HepG2 (cell line): ENCODE data around the gene PARP16. TPM values are rescaled to one million over a fixed set of nuclear protein-coding genes. Genes with fewer than 3 reads are reported as not detected.
A peak's percentile ranks its signal among the peaks of the same experiment; 100 is the strongest.

Experiments used
- CREB1 ChIP-seq, 2 experiments: fragments of 450-650 bp in 1 of 2; IDR thresholded peaks; 2 replicates each; pipeline ENCODE4 v1.6.1; 2016 to 2017; ENCODE audit warnings: control low read depth in 1 of 2, mild to moderate bottlenecking in 1 of 2, missing compliant biosample characterization in 1 of 2, missing genetic modification characterization in 1 of 2
- FOSL1 ChIP-seq: sonication (generic); formaldehyde crosslinking; IDR thresholded peaks from 2 replicates; pipeline ENCODE4 v1.9.0; 2021; ENCODE audit warnings: missing genetic modification reagents, borderline replicate concordance
- MED13 ChIP-seq: sonication (generic); formaldehyde crosslinking; IDR thresholded peaks from 2 replicates; pipeline ENCODE4 v1.5.0; 2020; ENCODE audit warnings: missing genetic modification reagents
- PHF8 ChIP-seq: sonication (generic); formaldehyde crosslinking; IDR thresholded peaks from 2 replicates; pipeline ENCODE4 v1.5.0; 2020; ENCODE audit warnings: missing genetic modification reagents
- RBFOX2 ChIP-seq: fragments of 200-400 bp; formaldehyde crosslinking; IDR thresholded peaks from 2 replicates; pipeline ENCODE4 v1.6.1; 2017; ENCODE audit warnings: low read depth, mild to moderate bottlenecking, low read length
- SP4 ChIP-seq: sonication (generic); formaldehyde crosslinking; IDR thresholded peaks from 2 replicates; pipeline ENCODE4 v1.8.1; 2023; ENCODE audit warnings: mild to moderate bottlenecking, missing genetic modification reagents
- SSRP1 ChIP-seq: IDR thresholded peaks from 2 replicates; pipeline ENCODE4 v1.6.1; 2016; ENCODE audit warnings: control low read depth
- TP53 ChIP-seq: sonication (generic); formaldehyde crosslinking; conservative IDR thresholded peaks from 2 replicates; pipeline ENCODE4 v1.4.0; 2020; ENCODE audit warnings: missing genetic modification reagents
- ZBTB26 ChIP-seq: IDR thresholded peaks from 2 replicates; pipeline ENCODE4 v1.6.1; 2016; ENCODE audit warnings: missing compliant biosample characterization, missing genetic modification reagents, borderline replicate concordance
- ZGPAT ChIP-seq: IDR thresholded peaks from 2 replicates; pipeline ENCODE4 v1.6.1; 2016; ENCODE audit warnings: mild to moderate bottlenecking
- ZMAT3 ChIP-seq: sonication (generic); formaldehyde crosslinking; conservative IDR thresholded peaks from 2 replicates; pipeline ENCODE4 v1.7.0; 2021; ENCODE audit warnings: missing genetic modification reagents
- ZNF256 ChIP-seq: sonication (generic); formaldehyde crosslinking; conservative IDR thresholded peaks from 2 replicates; pipeline ENCODE4 v1.4.0; 2020; ENCODE audit warnings: missing genetic modification reagents
- ZNF30 ChIP-seq: sonication (generic); formaldehyde crosslinking; IDR thresholded peaks from 2 replicates; pipeline ENCODE4 v1.5.0; 2020; ENCODE audit warnings: mild to moderate bottlenecking, missing genetic modification reagents
- ZNF331 ChIP-seq: sonication (generic); formaldehyde crosslinking; IDR thresholded peaks from 2 replicates; pipeline ENCODE4 v1.4.0; 2020; ENCODE audit warnings: missing genetic modification reagents
- ZNF567 ChIP-seq: sonication (generic); formaldehyde crosslinking; IDR thresholded peaks from 2 replicates; pipeline ENCODE4 v1.8.1; 2023; ENCODE audit warnings: mild to moderate bottlenecking, missing genetic modification reagents, borderline replicate concordance
- ZNF781 ChIP-seq: sonication (generic); formaldehyde crosslinking; IDR thresholded peaks from 2 replicates; pipeline ENCODE4 v1.5.1; 2020; ENCODE audit warnings: borderline replicate concordance, mild to moderate bottlenecking, missing genetic modification reagents; ENCODE audit errors: not compliant biosample characterization
- ZUFSP ChIP-seq: sonication (generic); formaldehyde crosslinking; IDR thresholded peaks from 2 replicates; pipeline ENCODE4 v1.9.0; 2021; ENCODE audit warnings: missing genetic modification reagents, mild to moderate bottlenecking, borderline replicate concordance
- polyA plus RNA-seq, 8 experiments: library from polyadenylated mRNA; depleted of rRNA in 3 of 8; stranded (reverse) in 7 of 8; unstranded in 1 of 8; fragments of >200 nt; fragmentation: Illumina TruSeq in 4 of 8; extraction: Trizol in 4 of 8; gene quantifications; 2 replicates each; pipeline versions ENCODE4 v1.2.1 to v1.2.3, GENCODE V29; 2011 to 2016; ENCODE audit warnings: low read depth in 4 of 8, missing spikeins in 1 of 8, mixed read lengths in 1 of 8; ENCODE audit not compliant: insufficient read depth in 1 of 8
- total RNA-seq, 5 experiments: library from RNA; depleted of rRNA; stranded (reverse); fragments of >200 nt; fragmentation: Illumina TruSeq; extraction: Trizol; gene quantifications; 2 replicates each; pipeline ENCODE4 v1.2.3, GENCODE V29; 2016; ENCODE audit warnings: low read depth in 1 of 5
- TF ChIP-seq, protein P1 (sequence below): sonication (generic); formaldehyde crosslinking; conservative IDR thresholded peaks from 2 replicates; pipeline ENCODE4 v1.4.0; 2020; ENCODE audit warnings: mild to moderate bottlenecking, missing genetic modification reagents, moderate library complexity
- TF ChIP-seq, protein P2 (sequence below): IDR thresholded peaks from 2 replicates; pipeline ENCODE4 v1.6.1; 2012; ENCODE audit warnings: inconsistent platforms
- TF ChIP-seq, protein P3 (sequence below), 2 experiments: fragments of 450-650 bp in 1 of 2; sonication (generic) in 1 of 2; formaldehyde crosslinking; IDR thresholded peaks; 2 replicates each; pipeline versions ENCODE4 v1.5.0 to v1.8.0; 2020 to 2022; ENCODE audit warnings: mild to moderate bottlenecking in 1 of 2, missing genetic modification reagents in 1 of 2

Gene PARP16
- total and polyA plus RNA-seq, 2 of the 13 experiments (the other 11 are each of a cell fraction or from before 2014, with no cell fraction given), result 6.8 to 7.6 TPM

GRCh38 chr15:65286069-65286703 is 497 bp downstream of the PARP16 start (continued):
- TF ChIP-seq ZNF781 (no peak), SSRP1 (CRISPR knock-in tag) (no peak), ZGPAT (CRISPR knock-in tag) (peak; percentile 46; the same call in 1 of the 2 replicates), TP53 (no peak), PHF8 (CRISPR knock-in tag) (peak; percentile 89), CREB1 (IDR thresholded peaks at IDR 0.05) (no peak), CREB1 (CRISPR knock-in tag; IDR thresholded peaks at IDR 0.05) (no peak), RBFOX2 (peak; percentile 80), ZNF256 (CRISPR knock-in tag) (no peak), SP4 (CRISPR knock-in tag) (0 out of 2 replicates have a peak, but pooled peaks have one; percentile 4), ZBTB26 (CRISPR knock-in tag) (peak; percentile 36; the same call in 1 of the 2 replicates), FOSL1 (no peak), ZNF567 (CRISPR knock-in tag) (no peak), ZNF30 (CRISPR knock-in tag) (peak; percentile 88), ZNF331 (0 out of 2 replicates have a peak, but pooled peaks have one; percentile 20), ZMAT3 (CRISPR knock-in tag) (peak; percentile 89; the same call in 1 of the 2 replicates), ZUFSP (CRISPR knock-in tag) (no peak), MED13 (CRISPR knock-in tag) (peak; percentile 23; the same call in 1 of the 2 replicates)
- TF ChIP-seq, protein P1, sequence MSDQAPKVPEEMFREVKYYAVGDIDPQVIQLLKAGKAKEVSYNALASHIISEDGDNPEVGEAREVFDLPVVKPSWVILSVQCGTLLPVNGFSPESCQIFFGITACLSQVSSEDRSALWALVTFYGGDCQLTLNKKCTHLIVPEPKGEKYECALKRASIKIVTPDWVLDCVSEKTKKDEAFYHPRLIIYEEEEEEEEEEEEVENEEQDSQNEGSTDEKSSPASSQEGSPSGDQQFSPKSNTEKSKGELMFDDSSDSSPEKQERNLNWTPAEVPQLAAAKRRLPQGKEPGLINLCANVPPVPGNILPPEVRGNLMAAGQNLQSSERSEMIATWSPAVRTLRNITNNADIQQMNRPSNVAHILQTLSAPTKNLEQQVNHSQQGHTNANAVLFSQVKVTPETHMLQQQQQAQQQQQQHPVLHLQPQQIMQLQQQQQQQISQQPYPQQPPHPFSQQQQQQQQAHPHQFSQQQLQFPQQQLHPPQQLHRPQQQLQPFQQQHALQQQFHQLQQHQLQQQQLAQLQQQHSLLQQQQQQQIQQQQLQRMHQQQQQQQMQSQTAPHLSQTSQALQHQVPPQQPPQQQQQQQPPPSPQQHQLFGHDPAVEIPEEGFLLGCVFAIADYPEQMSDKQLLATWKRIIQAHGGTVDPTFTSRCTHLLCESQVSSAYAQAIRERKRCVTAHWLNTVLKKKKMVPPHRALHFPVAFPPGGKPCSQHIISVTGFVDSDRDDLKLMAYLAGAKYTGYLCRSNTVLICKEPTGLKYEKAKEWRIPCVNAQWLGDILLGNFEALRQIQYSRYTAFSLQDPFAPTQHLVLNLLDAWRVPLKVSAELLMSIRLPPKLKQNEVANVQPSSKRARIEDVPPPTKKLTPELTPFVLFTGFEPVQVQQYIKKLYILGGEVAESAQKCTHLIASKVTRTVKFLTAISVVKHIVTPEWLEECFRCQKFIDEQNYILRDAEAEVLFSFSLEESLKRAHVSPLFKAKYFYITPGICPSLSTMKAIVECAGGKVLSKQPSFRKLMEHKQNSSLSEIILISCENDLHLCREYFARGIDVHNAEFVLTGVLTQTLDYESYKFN (CRISPR knock-in tag), result peak; percentile 27
- TF ChIP-seq, protein P2, sequence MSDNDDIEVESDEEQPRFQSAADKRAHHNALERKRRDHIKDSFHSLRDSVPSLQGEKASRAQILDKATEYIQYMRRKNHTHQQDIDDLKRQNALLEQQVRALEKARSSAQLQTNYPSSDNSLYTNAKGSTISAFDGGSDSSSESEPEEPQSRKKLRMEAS, result peak; percentile 13; the same call in 1 of the 2 replicates
- TF ChIP-seq, protein P3, sequence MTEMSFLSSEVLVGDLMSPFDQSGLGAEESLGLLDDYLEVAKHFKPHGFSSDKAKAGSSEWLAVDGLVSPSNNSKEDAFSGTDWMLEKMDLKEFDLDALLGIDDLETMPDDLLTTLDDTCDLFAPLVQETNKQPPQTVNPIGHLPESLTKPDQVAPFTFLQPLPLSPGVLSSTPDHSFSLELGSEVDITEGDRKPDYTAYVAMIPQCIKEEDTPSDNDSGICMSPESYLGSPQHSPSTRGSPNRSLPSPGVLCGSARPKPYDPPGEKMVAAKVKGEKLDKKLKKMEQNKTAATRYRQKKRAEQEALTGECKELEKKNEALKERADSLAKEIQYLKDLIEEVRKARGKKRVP (CRISPR knock-in tag; IDR thresholded peaks at IDR 0.05), result no peak
